Smooth muscle cell (in vitro differentiated cells): ENCODE results near the gene LRTM1. TPM values are rescaled to one million over a fixed set of nuclear protein-coding genes. Genes with fewer than 3 reads are reported as not detected.

Source experiments
- DNase-seq: peaks from one replicate; lab custom pipeline; 2025; ENCODE audit not compliant: unreplicated experiment; lab: John Stamatoyannopoulos, UW
- H2AFZ ChIP-seq: fragments of 200-600 bp; sonication (generic); 2 replicates; pipeline ENCODE4 v1.6.0; 2016; ENCODE audit warnings: antibody characterized with exemption, low read depth, mild to moderate bottlenecking
- H3F3A ChIP-seq: fragments of 200-600 bp; sonication (generic); 2 replicates; pipeline ENCODE4 v1.6.0; 2017; ENCODE audit warnings: antibody characterized with exemption, low read depth
- H3K27ac ChIP-seq: fragments of 200-600 bp; sonication (generic); 2 replicates; pipeline ENCODE4 v1.5.1; 2016; ENCODE audit warnings: low read depth, mild to moderate bottlenecking
- H3K27me3 ChIP-seq: fragments of 200-600 bp; sonication (generic); 2 replicates; pipeline ENCODE4 v1.6.1; 2016; ENCODE audit warnings: low read depth, mild to moderate bottlenecking
- H3K36me3 ChIP-seq: fragments of 200-600 bp; sonication (generic); 2 replicates; pipeline ENCODE4 v1.5.1; 2016; ENCODE audit warnings: low read depth
- H3K4me1 ChIP-seq: fragments of 200-600 bp; sonication (generic); 2 replicates; pipeline ENCODE4 v1.5.1; 2016; ENCODE audit warnings: low read depth
- H3K4me2 ChIP-seq: fragments of 200-600 bp; sonication (generic); 2 replicates; pipeline ENCODE4 v1.6.0; 2016; ENCODE audit warnings: mild to moderate bottlenecking
- H3K4me3 ChIP-seq: fragments of 200-600 bp; sonication (generic); 2 replicates; pipeline ENCODE4 v1.5.1; 2016; ENCODE audit warnings: mild to moderate bottlenecking
- H3K79me2 ChIP-seq: fragments of 200-600 bp; sonication (generic); 2 replicates; pipeline ENCODE4 v1.6.0; 2016; ENCODE audit warnings: low read depth, mild to moderate bottlenecking
- H3K9ac ChIP-seq: fragments of 200-600 bp; sonication (generic); 2 replicates; pipeline ENCODE4 v1.6.0; 2016; ENCODE audit warnings: low read depth
- H3K9me3 ChIP-seq: fragments of 200-600 bp; sonication (generic); replicated peaks from 2 replicates; pipeline ENCODE4 v1.5.1; 2016; ENCODE audit warnings: low read depth
- H4K20me1 ChIP-seq: fragments of 200-600 bp; sonication (generic); 2 replicates; pipeline ENCODE4 v1.6.0; 2016; ENCODE audit warnings: low read depth
- CTCF ChIP-seq: fragments of 200-600 bp; sonication (generic); IDR thresholded peaks from 2 replicates; pipeline ENCODE4 v1.5.1; 2017; ENCODE audit warnings: borderline replicate concordance, mild to moderate bottlenecking, antibody characterized with exemption; ENCODE audit not compliant: insufficient read depth, poor library complexity, severe bottlenecking
- WGBS: methylation state at CpG from one replicate; pipeline ENCODE4 v1.1.7; 2016; ENCODE audit warnings: low lambda C conversion rate; 5-methylcytosine and 5-hydroxymethylcytosine counted together
- polyA plus RNA-seq: library from polyadenylated mRNA; unstranded; fragments of >200 nt; fragmentation: Nextera tagmentation; extraction: Ambion mirVana; gene quantifications from 2 replicates; pipeline ENCODE4 v1.2.1, GENCODE V29; 2016
- total RNA-seq: library from RNA; depleted of rRNA; stranded (reverse); fragments of >200 nt; gene quantifications from 2 replicates; pipeline ENCODE4 v1.2.3, GENCODE V29; 2014

The LRTM1 gene
- total and polyA plus RNA-seq, 2 experiments from 2014 or later: not detected

GRCh38 chr3:54968546-54969172, 40.8 kb upstream of the LRTM1 start:
- no peaks in the 10 kb centered on the region for H3K9me3 ChIP-seq
- peak overlapping the region; percentile 3 for H3K9ac ChIP-seq

GRCh38 chr3:54967731-54968161, 39.9 kb upstream of the LRTM1 start:
- Histone ChIP-seq H3K36me3 (no peaks in the 10 kb centered on the region), H3K4me1 (peaks cover 12% of the 10 kb centered on the region), H3K9ac (no peak overlapping the region), H3K9me3 (no peaks in the 10 kb centered on the region), H3K27me3 (no peaks in the 10 kb centered on the region), H3F3A (peaks cover 20% of the 10 kb centered on the region), H3K4me2 (peak overlapping the region; percentile 0), H3K4me3 (no peak overlapping the region), H4K20me1 (no peaks in the 10 kb centered on the region), H3K27ac (peak overlapping the region; percentile 57), H2AFZ (no peak overlapping the region), H3K79me2 (no peaks in the 10 kb centered on the region)
- DNase-seq: no peak
- no peak for TF ChIP-seq CTCF
- 39% methylated on average over 1 of the region's 1 CpG for WGBS

More at GRCh38 chr3:54968546-54969172, 40.8 kb upstream of the LRTM1 start:
- Histone ChIP-seq H3F3A (peaks cover 20% of the 10 kb centered on the region), H3K4me2 (peak overlapping the region; percentile 18), H3K4me1 (peaks cover 12% of the 10 kb centered on the region), H4K20me1 (no peaks in the 10 kb centered on the region), H3K36me3 (no peaks in the 10 kb centered on the region), H3K4me3 (no peak overlapping the region), H3K27me3 (no peaks in the 10 kb centered on the region), H3K27ac (peak overlapping the region; percentile 57), H3K79me2 (no peaks in the 10 kb centered on the region), H2AFZ (no peak overlapping the region)
- WGBS: 34% methylated on average over 5 of the region's 5 CpGs
- TF ChIP-seq CTCF: no peak
- no peak for DNase-seq

GRCh38 chr3:54966979-54967378, 39.1 kb upstream of the LRTM1 start:
- no peak for DNase-seq
- H3K27ac ChIP-seq: peak overlapping the region; percentile 57
- no peak overlapping the region for H3K4me2 ChIP-seq
- peaks cover 20% of the 10 kb centered on the region for H3F3A ChIP-seq
- WGBS: 90% methylated on average over 6 of the region's 6 CpGs
- no peak for TF ChIP-seq CTCF
- H4K20me1 ChIP-seq: no peaks in the 10 kb centered on the region
- no peaks in the 10 kb centered on the region for H3K36me3 ChIP-seq
- H3K79me2 ChIP-seq: no peaks in the 10 kb centered on the region
- H3K4me3 ChIP-seq: no peak overlapping the region
- no peak overlapping the region for H2AFZ ChIP-seq
- H3K27me3 ChIP-seq: no peaks in the 10 kb centered on the region
- H3K4me1 ChIP-seq: peaks cover 12% of the 10 kb centered on the region
- no peak overlapping the region for H3K9ac ChIP-seq
- no peaks in the 10 kb centered on the region for H3K9me3 ChIP-seq

- no peak overlapping the region for H3K4me3 ChIP-seq
- H3K9me3 ChIP-seq: no peaks in the 10 kb centered on the region
- H3F3A ChIP-seq: peaks cover 20% of the 10 kb centered on the region
- H3K4me1 ChIP-seq: peaks cover 12% of the 10 kb centered on the region
- no peak overlapping the region for H3K9ac ChIP-seq
- H4K20me1 ChIP-seq: no peaks in the 10 kb centered on the region
- no peaks in the 10 kb centered on the region for H3K79me2 ChIP-seq
- DNase-seq: no peak
- no peaks in the 10 kb centered on the region for H3K36me3 ChIP-seq
- no peaks in the 10 kb centered on the region for H3K27me3 ChIP-seq
- no peak overlapping the region for H3K27ac ChIP-seq
- no peak overlapping the region for H2AFZ ChIP-seq
- peak overlapping the region; percentile 6 for H3K4me2 ChIP-seq
- WGBS: 27% methylated on average over 6 of the region's 6 CpGs
- no peak for TF ChIP-seq CTCF
Measured at GRCh38 chr3:54965746-54966145, 37.9 kb upstream of the LRTM1 start.
